Stimulated activated CD4-positive, alpha-beta T cell treated with anti-CD3 and anti-CD28 coated beads, Interleukin-1b, Interleukin-23, amount 100 ng/mL, for 4 hours (primary cell): ENCODE measurements around the gene GFRA4.

ENCODE experiments used
- DNase-seq, 2 donors: peaks; one replicate each; pipeline ENCODE4 v3.0.0-alpha.2; 2020; ENCODE audit warnings: low read depth in 2 of 2

The GFRA4 gene

GRCh38 chr20:3674447-3674846 is 11.2 kb upstream of the GFRA4 start:
- DNase-seq = no peak

GRCh38 chr20:3673221-3674070 is 10.2 kb upstream of the GFRA4 start:
- DNase-seq = no peak

DNA sequence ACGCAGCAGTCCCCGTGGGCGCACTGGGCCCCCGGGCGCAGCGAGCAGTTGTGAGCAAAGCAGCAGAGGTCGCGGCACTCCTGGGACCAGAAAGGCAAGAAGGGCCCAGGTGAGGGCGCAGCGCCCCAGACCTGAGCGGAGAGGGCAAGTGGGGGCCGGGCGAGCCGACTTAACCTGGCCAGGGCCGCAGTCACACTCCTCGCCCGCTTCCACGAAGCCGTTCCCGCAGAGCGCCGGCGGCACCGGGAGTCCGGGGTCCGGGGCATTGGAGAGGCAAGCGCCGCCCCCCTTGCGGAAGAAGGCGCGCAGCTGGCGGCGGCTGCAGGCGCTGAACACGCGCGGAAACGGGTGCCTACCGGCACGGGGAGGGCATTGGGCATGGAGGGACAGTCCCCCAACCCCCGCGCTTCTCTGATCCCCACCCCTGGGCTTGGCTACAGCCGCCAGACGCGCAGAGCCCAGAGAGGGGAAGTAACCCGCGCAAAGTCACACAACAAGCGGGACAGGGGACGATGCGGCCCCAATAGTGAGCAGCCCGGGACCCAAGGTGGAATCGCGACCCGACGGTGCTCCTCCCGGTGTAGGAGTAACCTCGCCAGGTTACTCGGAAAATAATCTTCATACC is 9.5 kb upstream of the GFRA4 start:
- DNase-seq = no peak

GRCh38 chr20:3671986-3672546 is 8.9 kb upstream of the GFRA4 start:
- no peak for DNase-seq

GRCh38 chr20:3670945-3671344 is 7.7 kb upstream of the GFRA4 start:
- DNase-seq = no peak

- no peak for DNase-seq
Measured at GRCh38 chr20:3670511-3670910, 7.3 kb upstream of the GFRA4 start.

GRCh38 chr20:3669710-3670367 is 6.6 kb upstream of the GFRA4 start:
- no peak for DNase-seq

- DNase-seq = no peak
Measured at GRCh38 chr20:3667434-3668037, 4.3 kb upstream of the GFRA4 start.

DNA sequence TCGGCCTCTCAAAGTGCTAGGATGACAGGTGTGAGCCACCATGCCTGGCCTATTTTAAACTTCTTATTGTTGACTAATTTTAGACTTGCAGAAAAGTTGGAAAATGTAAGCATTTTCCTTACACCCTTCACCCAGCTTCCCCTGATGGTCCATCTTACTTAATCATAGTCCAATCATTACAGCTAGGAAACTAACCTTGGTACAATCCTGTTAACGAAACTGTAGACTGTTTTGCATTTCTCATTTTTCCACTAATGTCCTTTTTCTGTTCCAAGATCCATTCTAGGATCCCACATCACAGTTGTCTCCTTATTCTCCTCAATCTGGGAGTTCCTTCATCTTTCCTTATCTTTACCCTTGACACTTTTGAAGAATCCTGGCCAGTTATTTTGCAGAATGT is 659 bp upstream of the GFRA4 start:
- no peak for DNase-seq

GRCh38 chr20:3661814-3662665 is 1.2 kb downstream of the GFRA4 start:
- DNase-seq = no peak

DNA sequence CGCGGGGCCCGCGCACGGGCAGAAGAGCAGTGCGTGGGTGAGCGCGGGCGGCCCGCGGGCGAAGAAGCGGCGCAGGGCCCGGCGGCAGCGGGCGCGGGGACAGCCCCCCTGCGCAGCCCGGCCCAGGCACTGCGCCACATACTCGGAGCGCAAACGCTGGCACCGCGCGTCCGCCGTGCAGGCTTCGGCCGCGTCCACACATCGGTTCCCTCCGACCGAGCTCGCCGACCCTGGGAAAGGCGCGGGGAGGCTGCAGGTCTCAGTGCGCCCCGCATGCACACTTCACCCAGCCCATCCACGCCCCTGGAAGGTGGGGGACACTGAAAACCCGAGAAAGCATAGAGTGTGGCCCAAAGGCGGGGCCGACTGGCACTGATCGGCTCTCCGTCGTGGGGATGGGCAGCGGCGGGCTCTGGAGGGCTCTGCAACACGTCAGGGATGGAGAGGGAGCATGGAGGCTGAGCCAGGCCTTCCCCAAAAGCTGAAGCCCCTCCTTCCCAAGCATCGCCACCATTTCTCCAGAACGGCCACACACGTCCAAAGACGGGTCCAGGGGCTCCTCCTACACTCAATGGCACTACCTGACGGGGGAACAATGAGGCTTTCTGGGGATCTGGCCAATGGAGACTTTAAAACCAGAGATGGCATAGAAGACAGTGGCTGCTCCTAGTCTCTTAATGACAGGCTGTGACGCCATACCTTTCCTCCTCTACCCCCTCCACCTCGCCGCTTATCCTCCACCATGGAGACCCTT is 2.0 kb downstream of the GFRA4 start:
- DNase-seq = no peak

- DNase-seq = no peak
Measured at GRCh38 chr20:3660262-3661059, 2.7 kb downstream of the GFRA4 start.

DNA sequence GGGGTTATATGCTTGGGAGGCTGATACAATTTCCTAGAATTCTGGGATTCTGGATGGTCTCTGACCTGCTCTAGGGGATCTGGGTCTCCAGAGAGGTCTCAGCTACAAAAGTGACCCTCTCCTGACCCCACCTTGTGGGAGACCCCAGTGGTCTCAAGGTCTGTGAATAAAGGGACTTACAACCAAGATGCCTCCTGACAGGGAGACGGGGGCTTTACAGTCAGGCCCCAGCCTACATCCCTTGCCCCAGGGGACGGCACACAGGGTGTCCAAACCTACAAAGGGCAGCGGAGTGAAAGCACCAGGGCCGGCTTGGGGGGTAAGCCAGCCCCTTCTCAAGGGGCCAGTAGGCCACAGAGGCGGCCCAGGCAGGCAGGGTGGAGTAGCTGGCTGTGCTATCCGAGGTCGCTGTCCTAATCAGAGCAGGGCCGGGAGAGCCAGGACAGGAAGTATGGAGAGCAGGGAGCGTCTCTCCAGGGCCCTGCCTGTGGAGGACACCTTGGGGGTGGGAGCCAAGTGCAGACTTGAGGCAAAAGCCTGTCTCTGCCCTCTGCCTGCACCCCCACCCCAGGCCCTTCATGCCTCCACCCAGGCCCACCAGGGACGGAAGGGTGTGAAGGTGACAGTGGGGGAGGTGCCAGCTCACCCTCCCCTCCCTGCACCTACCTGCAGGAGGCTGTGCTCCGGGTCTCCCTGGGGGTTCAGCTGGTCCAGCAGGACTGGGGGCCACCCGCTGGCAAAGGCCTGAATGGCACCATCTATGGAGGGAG is 3.5 kb downstream of the GFRA4 start:
- DNase-seq = no peak

DNA sequence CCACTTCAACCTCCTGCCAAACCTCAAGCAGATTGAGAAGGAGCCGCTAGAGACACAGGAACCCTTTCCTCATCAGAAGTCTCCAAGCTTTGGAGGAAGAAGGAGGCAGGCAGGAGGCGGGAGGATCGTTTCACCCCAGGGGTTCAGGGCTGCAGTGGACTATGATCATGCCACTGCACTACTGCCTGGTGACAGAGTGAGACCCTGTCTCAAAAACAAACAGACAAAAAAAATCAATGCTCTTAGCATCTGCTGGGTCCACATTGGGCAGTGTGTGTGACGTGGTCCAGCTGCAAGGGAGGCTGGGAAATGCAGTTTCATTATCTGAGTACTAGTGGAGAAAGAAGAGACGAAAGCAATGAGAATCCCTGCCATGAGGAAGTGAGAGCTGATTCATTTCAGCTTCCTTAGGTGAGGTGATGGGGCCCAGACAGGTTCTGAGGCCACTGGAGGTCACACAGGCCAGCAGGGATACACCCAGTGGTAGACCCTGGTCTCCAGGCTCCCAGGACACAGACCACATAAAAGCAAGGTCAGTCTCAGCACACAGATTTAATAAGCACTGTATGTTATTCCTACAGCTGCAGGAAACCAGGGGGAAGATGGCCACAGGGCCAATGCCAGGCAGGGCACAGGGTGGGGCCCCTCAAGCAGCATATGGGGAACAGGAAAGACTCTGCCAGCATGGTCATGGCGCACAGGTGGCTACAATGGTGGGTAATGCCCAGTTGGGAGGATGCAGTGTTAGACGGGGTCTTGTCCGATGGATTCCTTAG is 4.3 kb downstream of the GFRA4 start:
- DNase-seq = no peak

GRCh38 chr20:3658019-3658715 is 5.0 kb downstream of the GFRA4 start:
- no peak for DNase-seq

GRCh38 chr20:3655131-3655405 is 8.1 kb downstream of the GFRA4 start:
- no peak for DNase-seq

- DNase-seq = no peak
Measured at GRCh38 chr20:3654326-3655130, 8.7 kb downstream of the GFRA4 start.
